Astrocyte of the hippocampus (primary cell): ENCODE measurements around the gene CLASP1.
"Not testable (repeated sequence)": the region's sequence is repeated elsewhere in the genome, so short reads cannot be mapped to it uniquely, and the experiment has no call there.

Source experiments
- DNase-seq: peaks from one replicate; pipeline ENCODE4 v3.0.0; 2011; ENCODE audit warnings: low read depth, low spot score

CLASP1 gene

DNA sequence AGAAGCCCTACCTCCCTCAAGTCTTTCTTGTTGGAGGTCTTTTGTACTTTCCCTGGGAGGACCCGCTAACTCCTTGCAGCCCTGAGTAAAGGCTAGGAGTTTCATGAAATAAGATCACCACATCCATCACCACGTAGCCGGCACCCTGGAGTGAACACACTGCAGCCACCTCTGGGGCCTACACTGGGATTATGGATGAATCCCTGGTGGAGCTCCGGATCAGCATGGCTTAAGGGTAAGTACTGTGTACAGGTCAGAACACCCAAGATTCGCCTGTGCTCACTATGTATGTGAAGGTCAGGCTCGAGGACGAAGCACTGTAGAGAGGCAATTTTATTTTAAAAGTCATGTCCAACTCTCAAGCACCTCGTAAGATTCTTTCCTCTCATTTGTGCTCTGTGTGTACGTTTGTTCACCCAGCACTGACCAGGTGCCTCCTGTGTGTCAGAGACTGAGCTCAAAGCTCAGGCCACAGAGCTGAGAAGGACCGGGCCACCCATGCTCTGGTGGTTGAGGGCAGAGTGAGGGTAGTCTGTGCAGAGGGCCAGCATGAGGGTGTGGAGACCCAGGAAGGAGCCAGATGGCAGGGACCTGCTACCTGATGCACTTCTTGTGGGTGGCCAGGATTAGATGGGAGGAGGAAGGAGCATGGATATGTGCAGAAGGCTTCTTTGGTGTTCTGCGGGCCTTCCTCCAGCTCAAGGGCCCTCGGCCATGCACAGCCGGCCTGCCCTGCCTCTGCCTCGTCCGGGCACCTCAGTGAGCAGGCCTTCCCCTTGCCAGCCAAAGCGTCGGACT lies 297.5 kb downstream of the CLASP1 start:
- no peak for DNase-seq

DNA sequence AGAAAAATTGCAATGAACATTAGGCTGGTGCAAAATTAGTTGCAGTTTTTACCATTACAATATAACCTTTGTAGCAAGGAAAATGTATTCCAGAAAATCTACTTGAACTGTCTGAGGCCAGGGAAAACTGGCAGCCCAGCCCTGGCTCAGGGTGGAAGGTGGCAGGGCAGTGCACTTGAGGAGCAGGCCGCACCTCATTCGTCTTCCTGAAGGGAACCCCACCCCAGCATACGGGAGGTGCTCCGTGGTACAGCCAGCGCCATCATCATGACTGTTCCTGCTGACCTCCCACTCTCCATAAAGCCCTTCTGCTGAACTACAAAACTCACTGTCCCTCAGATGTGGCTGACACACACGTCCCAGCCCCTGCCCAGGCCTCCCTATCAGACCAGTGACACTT lies 298.4 kb downstream of the CLASP1 start:
- no peak for DNase-seq

DNA sequence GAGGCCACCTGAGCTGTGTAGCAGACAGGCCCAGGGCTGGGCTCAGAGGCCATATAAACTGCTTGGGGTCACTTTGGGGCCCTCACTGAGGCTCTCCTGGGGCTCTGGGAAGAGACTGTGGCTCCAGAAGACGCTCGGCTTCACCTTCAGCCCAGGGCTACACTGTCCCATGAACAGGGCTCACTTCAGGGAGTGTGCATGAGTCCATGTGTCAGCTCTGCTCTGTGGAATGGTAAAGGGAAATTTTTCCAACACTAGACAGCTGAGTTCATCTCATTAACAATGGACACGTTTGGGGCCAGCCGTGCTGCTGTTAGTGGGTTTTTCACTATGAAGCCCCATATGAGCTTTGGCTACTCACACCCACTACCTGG lies 298.9 kb downstream of the CLASP1 start:
- no peak for DNase-seq

DNA sequence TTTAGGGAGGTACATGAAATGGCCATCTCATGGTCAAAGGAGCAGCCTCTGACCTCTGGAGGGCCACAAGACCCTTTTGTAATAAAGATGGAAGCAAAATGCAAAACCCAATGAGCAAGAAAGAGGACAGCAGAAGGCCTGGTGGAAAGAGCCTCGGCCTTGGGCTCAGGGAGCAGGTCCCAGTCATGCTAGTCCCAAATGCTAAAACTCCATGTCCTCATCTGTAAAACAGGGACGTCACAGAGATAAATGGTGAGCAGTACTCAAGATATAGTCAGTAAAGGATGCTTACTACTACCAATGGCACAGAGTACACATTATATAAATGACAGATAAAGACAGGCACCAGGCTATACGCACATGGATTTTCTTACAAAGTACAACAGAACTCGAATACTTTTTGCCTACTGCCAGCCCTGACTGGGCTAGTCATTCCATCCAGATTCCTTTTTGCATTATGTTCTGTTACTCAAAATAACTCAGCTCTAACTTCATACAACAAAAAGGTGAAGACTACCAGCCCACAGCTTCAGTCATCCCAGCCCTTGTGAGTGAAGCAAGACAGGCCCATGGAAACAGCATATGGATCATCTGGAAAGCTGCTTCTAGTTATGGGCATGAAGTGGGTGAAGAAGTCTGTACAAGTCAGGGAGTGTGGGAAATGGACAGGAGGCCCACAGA lies 299.4 kb downstream of the CLASP1 start:
- no peak for DNase-seq

DNA sequence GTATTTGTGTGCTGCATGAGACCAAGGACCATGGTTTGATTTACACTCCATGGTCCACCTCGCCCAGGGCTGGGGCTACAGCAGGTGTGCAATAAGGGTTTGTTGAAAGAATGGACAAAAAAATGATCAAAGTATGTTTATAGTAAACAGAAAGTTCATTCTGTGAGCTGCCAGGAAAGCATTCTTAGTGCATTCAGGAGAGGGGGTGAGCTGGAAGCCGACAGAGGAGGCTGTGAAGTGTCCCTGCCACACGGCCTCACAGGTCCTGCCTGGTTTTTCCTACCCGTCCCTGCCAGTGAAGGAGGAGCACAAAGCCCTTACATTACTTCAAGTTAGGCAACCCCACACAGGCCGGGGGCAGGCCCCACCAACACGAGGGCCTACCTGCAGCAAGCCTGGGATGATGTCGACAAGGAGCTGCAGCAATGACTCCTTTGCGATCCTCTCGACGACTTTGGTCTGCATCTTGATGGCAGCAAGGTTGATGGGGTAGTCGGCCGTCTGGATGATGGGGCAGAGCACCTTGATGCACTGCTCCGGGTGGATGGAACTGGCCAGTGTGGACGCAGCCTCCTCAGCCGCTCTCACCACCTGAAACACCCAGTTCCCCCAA lies 301.0 kb downstream of the CLASP1 start:
- DNase-seq, result no peak

GRCh38 chr2:121346859-121347258 lies 302.4 kb downstream of the CLASP1 start:
- no peak for DNase-seq

- DNase-seq, result no peak
These were observed 302.9 kb downstream of the CLASP1 start for GRCh38 chr2:121346407-121346806.

GRCh38 chr2:121345887-121346286 lies 303.4 kb downstream of the CLASP1 start:
- DNase-seq, result no peak

DNA sequence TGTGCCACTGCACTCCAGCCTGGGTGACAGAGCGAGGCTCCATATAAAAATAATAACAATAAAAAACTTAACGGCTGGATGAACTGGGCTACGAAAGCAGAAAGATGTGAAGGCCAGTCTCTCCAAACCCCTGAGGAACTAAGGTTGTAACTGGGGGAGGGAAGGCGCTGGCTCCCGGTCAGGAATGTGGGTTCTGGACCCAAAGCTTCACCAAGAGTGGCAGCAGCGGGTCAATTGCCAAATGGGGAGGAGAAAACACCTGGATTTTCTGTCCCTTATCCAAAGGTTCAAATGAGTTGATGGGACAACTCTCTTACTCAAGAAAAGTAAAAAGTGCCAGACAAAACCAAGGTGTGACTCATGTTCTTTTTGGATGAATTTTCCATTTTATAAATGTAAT lies 304.2 kb downstream of the CLASP1 start:
- no peak for DNase-seq

DNA sequence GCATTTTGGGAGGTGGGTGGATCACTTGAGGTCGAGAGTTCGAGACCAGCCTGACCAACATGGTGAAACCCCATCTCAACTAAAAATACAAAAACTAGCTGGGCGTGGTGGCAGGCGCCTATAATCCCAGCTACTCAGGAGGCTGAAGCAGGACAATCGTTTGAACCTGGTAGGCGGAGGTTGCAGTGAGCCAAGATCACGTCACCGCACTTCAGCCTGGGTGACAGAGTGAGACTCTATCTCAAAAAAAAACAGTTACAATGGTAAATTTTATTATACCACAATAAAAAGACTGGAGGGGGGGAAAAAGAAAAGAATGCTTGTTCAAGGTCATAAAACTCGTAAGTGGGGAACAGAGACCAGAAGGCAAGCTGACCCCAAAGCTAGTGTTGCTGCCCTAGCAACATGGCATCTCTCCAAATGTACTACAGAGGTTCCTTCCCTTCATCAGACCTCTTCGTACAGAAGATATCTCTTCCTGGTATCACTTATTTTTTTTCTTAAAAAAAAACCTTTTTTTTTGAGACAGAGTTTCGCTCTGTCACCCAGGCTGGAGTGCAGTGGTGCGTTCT lies 305.3 kb downstream of the CLASP1 start:
- not testable (repeated sequence) for DNase-seq

DNA sequence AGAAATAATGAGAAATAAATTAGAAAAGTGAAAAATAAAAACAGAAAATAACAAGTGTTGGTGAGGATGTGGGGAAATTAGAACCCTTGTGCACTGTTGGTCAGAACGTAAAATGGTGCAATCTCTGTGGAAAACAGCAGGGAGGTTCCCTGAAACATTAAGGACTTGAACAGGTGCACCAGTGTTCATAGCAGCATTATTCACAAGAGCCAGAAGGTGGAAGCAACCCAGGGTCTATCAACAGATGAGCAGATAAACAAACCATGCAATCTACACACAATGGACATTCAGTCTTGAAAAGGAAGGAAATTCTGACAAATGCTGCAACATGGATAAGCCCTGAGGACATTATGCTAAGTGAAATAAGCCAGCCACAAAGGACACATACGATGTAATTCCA lies 306.1 kb downstream of the CLASP1 start:
- DNase-seq, result no peak

DNA sequence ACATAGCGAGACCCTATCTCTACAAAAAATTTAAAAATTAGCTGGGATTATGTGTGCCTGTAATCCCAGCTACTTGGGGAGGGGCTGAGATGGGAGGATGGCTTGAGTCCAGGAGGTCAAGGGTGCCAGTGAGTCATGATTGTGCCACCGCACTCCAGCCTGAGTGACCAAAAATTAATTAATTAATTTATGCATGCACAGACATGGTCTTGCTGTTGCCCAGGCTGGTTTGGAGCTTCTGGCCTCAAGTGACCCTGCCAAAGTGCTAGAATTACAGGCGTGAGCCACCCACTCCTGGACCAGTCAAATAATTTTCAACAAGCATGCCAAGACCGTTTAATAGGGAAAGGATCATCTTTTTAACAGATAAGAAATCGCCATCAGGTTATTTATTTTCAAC lies 306.5 kb downstream of the CLASP1 start:
- no peak for DNase-seq

- DNase-seq, result no peak
These were observed 308.3 kb downstream of the CLASP1 start for GRCh38 chr2:121340926-121341325.

- no peak for DNase-seq
These were observed 311.0 kb downstream of the CLASP1 start for GRCh38 chr2:121338281-121338680.

DNA sequence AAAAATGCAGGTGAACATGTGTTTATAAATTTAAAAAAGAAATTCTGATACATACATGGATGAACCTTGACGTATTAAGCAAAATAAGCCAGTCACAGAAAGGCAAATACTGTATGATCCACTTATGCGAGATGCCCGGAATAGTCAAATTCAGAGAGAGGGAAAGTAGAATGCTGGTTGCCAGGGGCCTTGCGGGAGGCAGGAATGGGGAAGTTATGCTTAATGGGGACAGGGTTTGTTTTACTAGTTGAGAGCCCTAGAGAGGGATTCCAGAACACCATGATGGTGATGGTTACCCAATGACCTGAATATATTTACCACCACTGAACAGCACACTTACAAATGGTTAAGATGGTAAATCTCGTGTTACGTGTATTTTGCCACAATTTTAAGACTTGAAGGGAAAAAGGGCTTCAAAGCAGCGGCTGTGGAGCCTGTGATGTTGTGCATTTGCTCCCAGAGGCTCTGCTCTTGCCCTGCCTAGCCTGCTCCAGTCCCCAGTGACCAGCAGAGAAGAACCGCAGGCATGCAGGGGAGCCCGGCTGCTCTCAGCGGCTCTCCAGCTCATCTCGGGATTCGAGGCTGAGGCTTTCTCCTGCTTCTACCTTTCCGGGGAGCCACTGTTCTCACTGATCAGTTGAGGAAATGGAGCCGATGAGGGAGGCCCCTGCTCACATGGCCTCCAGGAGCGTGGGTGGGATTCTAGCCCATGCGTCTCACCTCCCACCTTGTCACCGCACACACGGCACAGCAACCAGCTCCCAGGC lies 312.6 kb downstream of the CLASP1 start:
- DNase-seq, result no peak

GRCh38 chr2:121335294-121336290 lies 313.7 kb downstream of the CLASP1 start:
- no peak for DNase-seq

- DNase-seq, result no peak
These were observed 314.5 kb downstream of the CLASP1 start for GRCh38 chr2:121334581-121335293.

GRCh38 chr2:121333834-121334558 lies 315.3 kb downstream of the CLASP1 start:
- no peak for DNase-seq

GRCh38 chr2:121333231-121333630 lies 316.0 kb downstream of the CLASP1 start:
- no peak for DNase-seq
